ENCODE measurements around the gene CST6. TPM values are rescaled to one million over a fixed set of nuclear protein-coding genes. Genes with fewer than 3 reads are reported as not detected.

CST6 gene
- total and polyA plus RNA-seq, 11 donors: 0.87 to 8.3 (median 2.8) TPM; not detected in 6

- WGBS, 4 donors: 91 to 94% (median 93%) methylated on average over 8 of the region's 8 CpGs
- Histone ChIP-seq H3K36me3 (peaks cover 3 to 80% (median 64%) of the 10 kb centered on the region in 9 donors), H3K4me3 (no peak overlapping the region), H3K4me1 (no peaks in the 10 kb centered on the region), H3K27me3 (no peaks in the 10 kb centered on the region), H3K27ac (no peak overlapping the region), H3K9me3 (no peaks in the 10 kb centered on the region)
- no peak for TF ChIP-seq CTCF (IDR thresholded peaks at IDR 0.05)
- TF ChIP-seq POLR2A (IDR thresholded peaks at IDR 0.05): no peak
- intact Hi-C loops (cut with DNase I): no loop called here
- no peak for ATAC-seq
- no peak for DNase-seq
These were observed 39.7 kb upstream of the CST6 start for GRCh38 chr11:65972116-65972515.

GRCh38 chr11:65973439-65974110 lies 38.2 kb upstream of the CST6 start:
- Histone ChIP-seq H3K4me1 (no peaks in the 10 kb centered on the region), H3K27ac (no peak overlapping the region), H3K4me3 (no peak overlapping the region), H3K36me3 (peaks cover 0 to 80% (median 64%) of the 10 kb centered on the region in 9 donors), H3K9me3 (no peaks in the 10 kb centered on the region), H3K27me3 (no peaks in the 10 kb centered on the region)
- DNase-seq (no peak), ATAC-seq (no peak)
- intact Hi-C loops (cut with DNase I): no loop called here
- WGBS, 4 donors: 87 to 96% (median 94%) methylated on average over 8 to 13 of the region's 13 CpGs
- TF ChIP-seq CTCF (IDR thresholded peaks at IDR 0.05) (no peak), POLR2A (IDR thresholded peaks at IDR 0.05) (no peak)

GRCh38 chr11:65975771-65976170 lies 36.0 kb upstream of the CST6 start:
- Histone ChIP-seq H3K4me3 (no peak overlapping the region), H3K9me3 (no peaks in the 10 kb centered on the region), H3K27ac (no peak overlapping the region), H3K27me3 (no peaks in the 10 kb centered on the region), H3K4me1 (no peaks in the 10 kb centered on the region), H3K36me3 (peaks cover 0 to 77% (median 58%) of the 10 kb centered on the region in 9 donors)
- DNase-seq: no peak
- WGBS, 4 donors: 92 to 97% (median 94%) methylated on average over 9 of the region's 9 CpGs
- TF ChIP-seq CTCF (IDR thresholded peaks at IDR 0.05) (no peak), POLR2A (IDR thresholded peaks at IDR 0.05) (no peak)
- intact Hi-C loops (cut with DNase I): no loop called here
- ATAC-seq: no peak

DNA sequence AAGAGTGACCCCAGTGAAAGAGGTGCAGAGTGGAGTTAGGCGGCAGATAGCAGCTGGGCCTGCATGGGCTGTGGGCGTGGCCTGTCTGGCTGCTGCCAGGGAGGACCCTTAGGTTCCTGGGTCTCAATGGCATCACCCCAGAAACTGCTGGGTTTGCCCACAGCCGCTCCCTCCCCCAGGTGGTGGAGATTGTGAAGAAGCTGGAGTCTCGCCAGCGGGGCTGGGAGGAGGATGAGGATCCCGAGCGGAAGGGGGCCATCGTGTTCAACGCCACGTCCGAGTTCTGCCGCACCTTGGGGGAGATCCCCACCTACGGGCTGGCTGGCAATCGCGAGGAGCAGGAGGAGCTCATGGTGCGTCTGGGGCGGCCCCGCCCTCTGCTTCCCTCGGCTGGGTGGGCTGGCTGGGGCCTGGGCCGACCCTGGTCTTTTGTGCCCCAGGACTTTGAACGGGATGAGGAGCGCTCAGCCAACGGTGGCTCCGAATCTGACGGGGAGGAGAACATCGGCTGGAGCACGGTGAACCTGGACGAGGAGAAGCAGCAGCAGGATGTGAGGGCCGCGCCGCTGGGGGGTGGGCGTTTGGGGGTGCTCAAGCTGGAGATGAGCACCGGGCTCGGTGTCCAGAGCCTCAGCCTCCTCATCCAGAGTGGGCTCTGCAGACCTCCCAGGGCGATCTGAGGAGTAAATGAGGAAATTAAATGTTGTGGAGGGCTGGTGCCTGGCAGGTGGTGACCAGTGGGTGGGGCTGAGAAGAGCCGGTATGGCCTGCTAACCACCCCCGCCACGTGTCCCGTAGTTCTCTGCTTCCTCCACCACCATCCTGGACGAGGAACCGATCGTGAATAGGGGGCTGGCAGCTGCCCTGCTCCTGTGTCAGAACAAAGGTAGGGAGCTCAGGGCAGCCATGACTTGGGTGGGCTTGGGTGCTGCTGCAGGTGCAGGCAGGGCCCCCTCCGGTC lies 35.3 kb upstream of the CST6 start:
- no peaks in the 10 kb centered on the region for H3K9me3 ChIP-seq
- peaks cover 0 to 77% (median 58%) of the 10 kb centered on the region in 9 donors for H3K36me3 ChIP-seq
- WGBS, 4 donors: 82 to 87% (median 86%) methylated on average over 32 to 43 of the region's 43 CpGs
- no peak overlapping the region for H3K27ac ChIP-seq
- H3K4me1 ChIP-seq: no peaks in the 10 kb centered on the region
- H3K27me3 ChIP-seq: no peaks in the 10 kb centered on the region
- intact Hi-C loops (cut with DNase I): no loop called here
- ATAC-seq (no peak), DNase-seq (no peak)
- TF ChIP-seq POLR2A (IDR thresholded peaks at IDR 0.05) (no peak), CTCF (IDR thresholded peaks at IDR 0.05) (no peak)
- no peak overlapping the region for H3K4me3 ChIP-seq
